ENCODE data around the gene CERS6. TPM values are rescaled to one million over a fixed set of nuclear protein-coding genes. Genes with fewer than 3 reads are reported as not detected.

The CERS6 gene
- total and polyA plus RNA-seq, 2 experiments from 2014 or later, result 7.4 to 35.0 TPM

DNA sequence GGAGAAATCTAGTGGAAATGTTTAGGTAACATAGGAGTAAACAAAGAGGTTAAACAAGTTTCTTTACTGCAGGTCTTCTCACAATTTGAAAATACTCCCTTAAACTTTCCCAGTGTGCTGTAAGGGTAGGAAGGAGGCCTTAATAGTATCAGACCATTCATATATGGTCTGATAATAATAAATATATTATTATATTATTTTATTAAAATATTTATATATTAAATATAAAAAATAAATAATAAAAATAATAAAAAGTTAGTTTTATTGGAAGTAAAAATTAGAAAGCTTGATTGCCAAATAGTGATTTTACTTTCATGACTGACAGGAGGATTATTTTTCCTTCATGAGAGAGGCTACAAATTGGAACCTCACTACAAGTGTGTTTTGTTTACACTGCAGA is 353.5 kb downstream of the CERS6 start (continued):
- TF ChIP-seq REST (IDR thresholded peaks at IDR 0.05; ENCODE audit: unreplicated experiment), result no peak
- TF ChIP-seq EZH2 (IDR thresholded peaks at IDR 0.05; ENCODE audit: low read depth, unreplicated experiment), result no peak

GRCh38 chr2:168810235-168810634 is 354.2 kb downstream of the CERS6 start:
- Mint-ChIP-seq H3K4me3 (no peak overlapping the region), H3K36me3 (ENCODE audit: low read depth) (no peaks in the 10 kb centered on the region), H3K27ac (no peak overlapping the region), H3K27me3 (ENCODE audit: insufficient read depth, low read depth, poor library complexity) (no peaks in the 10 kb centered on the region), H3K4me1 (peaks cover 13% of the 10 kb centered on the region), H3K9me3 (no peaks in the 10 kb centered on the region)
- H3K79me2 ChIP-seq (replicated peaks; ENCODE audit: insufficient read depth), result no peaks in the 10 kb centered on the region
- no peaks in the 10 kb centered on the region for H3F3A ChIP-seq (replicated peaks; ENCODE audit: low read depth)
- peaks cover 7% of the 10 kb centered on the region; the same call in 1 of the 2 replicates for H3K4me1 ChIP-seq (ENCODE audit: insufficient read depth)
- no peak overlapping the region for H3K27ac ChIP-seq (ENCODE audit: low read depth)
- peak overlapping the region; percentile 83; the same call in 1 of the 2 replicates for H2AFZ ChIP-seq
- H3K4me2 ChIP-seq, result peak overlapping the region; percentile 58
- no peaks in the 10 kb centered on the region for H3K27me3 ChIP-seq (ENCODE audit: insufficient read depth)
- H3K4me3 ChIP-seq, result no peak overlapping the region
- ATAC-seq (no peak), DNase-seq (ENCODE audit: low spot score) (peak; percentile 13)
- H4K20me1 ChIP-seq (replicated peaks; ENCODE audit: insufficient read depth), result no peaks in the 10 kb centered on the region
- no peaks in the 10 kb centered on the region; the same call in 1 of the 2 replicates for H3K9me2 ChIP-seq (ENCODE audit: insufficient read depth)
- no peaks in the 10 kb centered on the region for H3K36me3 ChIP-seq (ENCODE audit: insufficient read depth)
- no peak for TF ChIP-seq EZH2phosphoT487 (IDR thresholded peaks at IDR 0.05; ENCODE audit: unreplicated experiment)
- TF ChIP-seq REST (IDR thresholded peaks at IDR 0.05; ENCODE audit: unreplicated experiment), result no peak
- no peak for TF ChIP-seq ZNF331 (CRISPR knock-in tag; IDR thresholded peaks at IDR 0.05; ENCODE audit: low read depth)
- no peak for TF ChIP-seq ETS1 (IDR thresholded peaks at IDR 0.05)
- TF ChIP-seq EZH2 (IDR thresholded peaks at IDR 0.05; ENCODE audit: low read depth, unreplicated experiment), result no peak
- TF ChIP-seq JUNB (IDR thresholded peaks at IDR 0.05; ENCODE audit: unreplicated experiment), result no peak
- TF ChIP-seq ZNF114 (CRISPR knock-in tag; IDR thresholded peaks at IDR 0.05), result no peak
- no peak for TF ChIP-seq CTCF (conservative IDR thresholded peaks at IDR 0.05; ENCODE audit: low read depth in 2 of 2)
- TF ChIP-seq POLR2AphosphoS5 (IDR thresholded peaks at IDR 0.05; ENCODE audit: low read depth), result no peak
